Activated CD8-positive, alpha-beta memory T cell treated with anti-CD3 and anti-CD28 coated beads for 1 hour (primary cell): ENCODE data around the gene CBFB.
"Not testable (repeated sequence)": the region's sequence is repeated elsewhere in the genome, so short reads cannot be mapped to it uniquely, and the experiment has no call there.

ENCODE experiments used
- DNase-seq, 2 donors: peaks; one replicate each; pipeline ENCODE4 v3.0.0-alpha.2; 2020; ENCODE audit warnings: low read depth in 1 of 2; ENCODE audit errors: extremely low read depth in 1 of 2

Gene CBFB

GRCh38 chr16:67040166-67040565 is 11.2 kb downstream of the CBFB start:
- DNase-seq, result no peak

- DNase-seq, result no peak
These were observed 12.0 kb downstream of the CBFB start for GRCh38 chr16:67040906-67041305.

GRCh38 chr16:67041520-67041919 is 12.6 kb downstream of the CBFB start:
- not testable (repeated sequence) for DNase-seq

- no peak for DNase-seq
These were observed 14.5 kb downstream of the CBFB start for GRCh38 chr16:67043420-67043819.

- DNase-seq, result no peak
These were observed 21.8 kb downstream of the CBFB start for GRCh38 chr16:67050796-67051195.

- DNase-seq, result no peak
These were observed 23.4 kb downstream of the CBFB start for GRCh38 chr16:67052399-67052798.

GRCh38 chr16:67053767-67054334 is 24.9 kb downstream of the CBFB start:
- DNase-seq, result no peak

- DNase-seq, result no peak
These were observed 26.0 kb downstream of the CBFB start for GRCh38 chr16:67054901-67055300.

- DNase-seq, result no peak
These were observed 27.0 kb downstream of the CBFB start for GRCh38 chr16:67055712-67056487.

- DNase-seq, result no peak
These were observed 34.1 kb downstream of the CBFB start for GRCh38 chr16:67063008-67063407.

- DNase-seq, result no peak
These were observed 39.3 kb downstream of the CBFB start for GRCh38 chr16:67068212-67068753.

- DNase-seq, result no peak
These were observed 42.6 kb downstream of the CBFB start for GRCh38 chr16:67071476-67072048.

GRCh38 chr16:67075331-67075730 is 46.4 kb downstream of the CBFB start:
- no peak for DNase-seq

- DNase-seq, result no peak
These were observed 48.9 kb downstream of the CBFB start for GRCh38 chr16:67077871-67078270.

- DNase-seq, result no peak
These were observed 53.2 kb downstream of the CBFB start for GRCh38 chr16:67082100-67082499.

- DNase-seq, result no peak
These were observed 53.9 kb downstream of the CBFB start for GRCh38 chr16:67082891-67083290.

GRCh38 chr16:67084345-67085028 is 55.5 kb downstream of the CBFB start:
- DNase-seq, result no peak

- DNase-seq, result no peak
These were observed 57.9 kb downstream of the CBFB start for GRCh38 chr16:67086822-67087221.

GRCh38 chr16:67087291-67087690 is 58.3 kb downstream of the CBFB start:
- DNase-seq, result no peak

GRCh38 chr16:67087803-67088202 is 58.9 kb downstream of the CBFB start:
- DNase-seq, result no peak

- DNase-seq, result no peak
These were observed 59.6 kb downstream of the CBFB start for GRCh38 chr16:67088551-67088950.
